ENCODE results near the gene TMUB1.

TMUB1 gene

GRCh38 chr7:151103973-151104372, 20.7 kb upstream of the TMUB1 start:
- no peak for DNase-seq (ENCODE audit: low read depth, low spot score)

- DNase-seq (ENCODE audit: low read depth, low spot score): no peak
These were observed 19.7 kb upstream of the TMUB1 start for GRCh38 chr7:151102991-151103390.

GRCh38 chr7:151101621-151102396, 18.5 kb upstream of the TMUB1 start:
- DNase-seq (ENCODE audit: low read depth, low spot score): no peak

GRCh38 chr7:151100921-151101320, 17.6 kb upstream of the TMUB1 start:
- no peak for DNase-seq (ENCODE audit: low read depth, low spot score)

GRCh38 chr7:151099486-151100211, 16.4 kb upstream of the TMUB1 start:
- no peak for DNase-seq (ENCODE audit: low read depth, low spot score)

- DNase-seq (ENCODE audit: low read depth, low spot score): no peak
These were observed 12.7 kb upstream of the TMUB1 start for GRCh38 chr7:151095828-151096475.

- DNase-seq (ENCODE audit: low read depth, low spot score): no peak
These were observed 12.0 kb upstream of the TMUB1 start for GRCh38 chr7:151095123-151095797.

GRCh38 chr7:151094675-151095074, 11.4 kb upstream of the TMUB1 start:
- no peak for DNase-seq (ENCODE audit: low read depth, low spot score)

GRCh38 chr7:151093748-151094147, 10.5 kb upstream of the TMUB1 start:
- DNase-seq (ENCODE audit: low read depth, low spot score): no peak

GRCh38 chr7:151091988-151092387, 8.7 kb upstream of the TMUB1 start:
- no peak for DNase-seq (ENCODE audit: low read depth, low spot score)

GRCh38 chr7:151091431-151091830, 8.1 kb upstream of the TMUB1 start:
- no peak for DNase-seq (ENCODE audit: low read depth, low spot score)

GRCh38 chr7:151091003-151091402, 7.7 kb upstream of the TMUB1 start:
- no peak for DNase-seq (ENCODE audit: low read depth, low spot score)

GRCh38 chr7:151089893-151090730, 6.8 kb upstream of the TMUB1 start:
- no peak for DNase-seq (ENCODE audit: low read depth, low spot score)

GRCh38 chr7:151088856-151089699, 5.8 kb upstream of the TMUB1 start:
- no peak for DNase-seq (ENCODE audit: low read depth, low spot score)

- no peak for DNase-seq (ENCODE audit: low read depth, low spot score)
These were observed 4.9 kb upstream of the TMUB1 start for GRCh38 chr7:151088019-151088855.

GRCh38 chr7:151087245-151088018, 4.1 kb upstream of the TMUB1 start:
- no peak for DNase-seq (ENCODE audit: low read depth, low spot score)

GRCh38 chr7:151086802-151087244, 3.5 kb upstream of the TMUB1 start:
- no peak for DNase-seq (ENCODE audit: low read depth, low spot score)
